ENCODE data around the gene GLI1.

- TF ChIP-seq CTCF (conservative IDR thresholded peaks at IDR 0.05; ENCODE audit: low read length) (no peak), EZH2phosphoT487 (IDR thresholded peaks at IDR 0.05; ENCODE audit: borderline replicate concordance, low read depth, low read length) (no peak)
Observed at GRCh38 chr12:57479376-57480115, 20.0 kb downstream of the GLI1 start, which contains the start of gene ARHGAP9.
